ENCODE measurements around the gene ZNF816.
"Not testable (repeated sequence)": the region's sequence is repeated elsewhere in the genome, so short reads cannot be mapped to it uniquely, and the experiment has no call there.

The ZNF816 gene

DNA sequence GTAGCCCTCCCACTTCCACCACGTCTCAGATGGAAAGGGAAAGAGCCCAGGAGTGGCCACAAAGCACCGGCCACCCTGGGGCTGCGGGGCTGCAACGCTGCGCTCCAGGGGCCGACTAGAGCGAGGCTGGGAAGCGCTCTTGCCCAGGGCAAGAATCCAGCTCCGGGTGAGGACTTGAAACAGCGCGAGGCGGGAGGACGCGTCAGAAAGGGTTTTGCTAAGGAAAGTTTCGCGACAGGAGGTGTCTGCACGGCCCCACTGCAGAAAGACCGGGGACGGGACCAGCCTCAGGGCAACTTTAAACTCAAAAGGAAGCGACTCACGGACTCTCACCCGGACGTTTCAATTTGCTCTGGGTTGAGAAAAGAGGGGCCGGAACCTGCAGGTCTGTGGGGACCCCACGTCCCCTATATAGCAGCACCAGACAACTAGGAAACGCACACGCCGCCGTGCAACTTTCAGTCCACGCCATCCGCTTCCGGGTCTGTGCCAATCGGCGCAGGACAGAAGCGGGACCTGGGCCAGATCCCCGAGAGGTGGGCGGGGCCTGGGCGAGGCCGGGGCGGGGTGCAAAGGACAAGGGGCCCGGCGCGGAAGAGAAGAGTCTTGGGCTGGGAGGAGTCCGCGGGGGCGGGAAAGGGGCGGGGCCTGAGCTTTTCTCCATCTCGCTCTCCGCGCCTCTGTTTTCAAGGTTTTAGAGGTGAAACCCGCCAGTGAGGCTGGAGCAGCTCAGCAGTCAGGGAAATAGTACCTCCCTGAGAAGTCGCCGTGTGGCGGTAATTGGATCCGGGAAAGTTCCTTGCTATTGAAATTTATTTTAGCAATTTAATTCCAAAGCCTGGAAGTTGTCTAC is at the start of gene ZNF816:
TSS of gene ZNF816 (minus strand) at position 488 of the 853 bp plus-strand sequence. CDS start 6,792 bp downstream, outside the sequence.
- FAIRE-seq, result peak; percentile 48

DNA sequence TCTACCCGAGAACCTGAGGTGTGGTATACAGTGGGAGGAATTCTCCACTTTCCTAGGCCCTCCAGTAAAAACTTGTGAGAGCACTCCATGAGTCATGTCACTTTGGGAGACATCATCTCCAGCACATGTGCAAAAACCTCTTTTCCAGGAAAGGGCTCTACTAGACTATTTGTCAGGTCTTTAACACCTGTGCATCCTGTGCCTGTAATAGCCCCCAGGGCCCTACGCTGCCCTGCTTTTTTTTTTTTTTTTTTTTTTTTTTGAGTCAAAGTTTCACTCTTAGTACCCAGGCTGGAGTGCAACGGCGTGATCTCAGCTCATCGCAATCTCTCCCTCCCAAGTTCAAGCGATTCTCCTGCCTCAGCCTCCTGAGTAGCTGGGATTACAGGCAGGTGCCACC is 49.3 kb upstream of the ZNF816 start:
- FAIRE-seq, result no peak

DNA sequence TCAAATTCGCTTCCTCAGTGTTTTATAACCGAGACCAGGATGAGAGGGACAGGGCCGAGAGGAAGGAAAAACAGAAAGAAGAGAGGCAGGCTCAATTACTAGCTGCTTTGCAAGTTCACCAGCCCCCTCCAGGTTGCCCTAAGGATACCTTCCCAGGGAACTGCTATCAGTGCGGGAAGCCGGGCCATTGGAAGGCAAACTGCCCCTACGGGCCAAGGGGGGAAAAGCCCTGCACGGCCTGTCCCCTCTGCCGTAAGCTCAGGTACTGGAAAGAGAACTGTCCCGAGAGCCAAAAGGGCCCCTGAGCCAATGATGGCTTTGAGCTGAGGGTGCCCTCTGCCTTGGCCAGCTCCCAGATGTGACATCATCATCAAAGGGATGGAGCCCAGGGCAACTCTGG is 47.8 kb upstream of the ZNF816 start:
- FAIRE-seq, result no peak

DNA sequence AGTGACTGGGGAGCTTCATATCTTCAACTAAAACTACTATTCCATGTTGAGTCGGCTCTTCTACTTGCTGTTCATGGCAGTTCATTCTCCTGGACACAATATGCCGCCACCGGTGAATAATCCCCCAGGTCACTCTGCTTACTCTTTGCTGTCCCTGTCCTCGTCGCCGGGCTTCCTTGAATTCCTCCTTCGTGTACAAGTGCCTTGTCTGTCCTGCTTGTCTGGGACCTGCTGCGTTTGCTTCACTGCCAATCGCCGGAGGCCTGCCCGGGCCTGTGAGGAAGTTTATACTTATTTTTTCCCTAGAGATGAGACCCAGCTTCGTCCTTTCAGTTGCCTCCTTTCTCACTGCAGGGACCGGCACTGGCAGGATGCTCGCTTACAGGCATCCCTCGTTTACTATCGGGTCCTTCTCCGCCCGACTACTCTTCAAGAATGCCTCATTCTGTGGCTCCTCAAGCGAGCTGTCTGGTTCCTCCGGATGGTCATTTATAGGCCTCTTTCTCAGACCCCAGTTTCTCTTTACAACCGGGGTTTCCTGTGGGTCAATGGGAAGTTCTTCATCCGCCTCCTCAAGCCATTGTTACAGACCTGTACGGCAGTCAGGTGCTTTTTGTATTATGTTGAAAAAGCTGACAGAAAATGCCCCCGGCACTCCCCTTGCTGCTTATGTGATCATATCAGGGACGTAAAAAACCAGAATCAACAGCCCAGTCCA is 45.5 kb upstream of the ZNF816 start:
- no peak for FAIRE-seq

DNA sequence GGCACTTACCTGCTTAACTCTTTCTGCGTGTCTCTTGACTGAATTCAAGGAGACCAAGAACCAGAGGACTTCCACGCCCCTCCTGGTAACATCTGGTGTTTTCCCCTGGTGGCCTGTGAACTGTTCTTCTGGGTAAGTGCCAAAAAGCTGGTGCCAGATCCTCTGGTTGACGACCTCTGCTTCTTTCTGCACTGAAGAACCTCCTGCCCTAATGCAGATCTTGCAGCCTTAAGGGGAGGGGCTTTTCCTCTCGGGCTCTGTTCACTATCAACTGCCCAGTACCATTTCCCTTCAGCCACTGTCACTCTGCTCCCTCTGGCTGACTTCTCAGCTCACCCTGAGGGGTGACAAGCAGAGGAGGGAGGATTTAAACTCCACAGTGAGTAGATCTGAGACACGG is 44.9 kb upstream of the ZNF816 start:
- no peak for FAIRE-seq

DNA sequence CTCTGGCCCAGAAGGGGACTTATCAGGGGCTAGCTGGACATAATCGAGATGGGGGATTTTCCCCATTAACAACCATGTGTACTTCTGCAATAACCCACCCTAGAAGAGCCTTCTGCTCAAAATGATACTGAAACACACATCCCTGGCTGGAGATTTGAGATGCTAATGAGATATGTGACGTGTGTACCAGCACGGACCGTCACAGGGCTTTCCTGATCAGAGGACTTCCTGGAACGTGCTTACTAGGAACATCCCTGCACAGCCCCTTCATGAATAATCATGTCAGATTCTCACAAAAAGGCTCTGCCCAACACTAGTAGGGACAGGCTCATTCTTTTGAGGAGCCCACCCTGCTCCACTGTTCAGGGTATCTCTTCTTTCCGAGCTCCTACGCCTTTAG is 44.5 kb upstream of the ZNF816 start:
- FAIRE-seq, result no peak

DNA sequence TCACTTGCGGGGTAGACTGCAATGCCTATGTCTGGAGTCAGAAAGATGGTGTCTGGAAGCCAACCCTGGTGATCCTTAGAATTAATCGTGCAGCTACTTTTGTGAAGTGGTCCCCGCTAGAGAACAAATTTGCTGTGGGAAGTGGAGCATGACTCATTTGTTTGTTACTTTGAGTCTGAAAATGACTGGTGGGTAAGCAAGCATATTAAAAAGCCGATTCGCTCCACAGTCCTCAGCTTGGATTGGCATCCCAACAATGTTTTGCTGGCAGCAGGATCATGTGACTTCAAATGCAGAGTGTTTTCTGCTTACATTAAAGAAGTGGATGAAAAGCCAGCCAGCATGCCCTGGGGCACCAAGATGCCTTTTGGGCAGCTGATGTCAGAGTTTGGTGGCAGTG is 41.6 kb upstream of the ZNF816 start:
- no peak for FAIRE-seq

DNA sequence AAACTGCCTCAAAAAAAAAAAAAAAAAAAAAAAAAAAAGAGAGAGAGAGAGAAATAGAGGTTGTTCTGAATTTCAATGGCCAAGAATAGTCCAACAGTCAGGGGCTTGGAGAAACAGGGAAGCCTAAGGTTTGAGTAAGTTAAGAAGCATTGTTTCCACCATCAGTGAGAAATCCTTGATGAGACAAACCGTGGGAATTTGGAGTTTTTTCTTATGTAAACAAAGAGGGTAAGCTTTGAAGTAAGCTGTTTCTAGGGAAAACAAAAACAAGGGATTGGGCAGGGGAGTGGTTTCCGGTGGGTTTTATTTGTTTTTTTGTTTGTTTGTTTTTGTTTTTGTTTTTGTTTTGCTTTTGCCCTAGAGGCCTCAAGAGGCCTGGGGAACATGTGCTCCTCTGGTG is 39.8 kb upstream of the ZNF816 start:
- no peak for FAIRE-seq

DNA sequence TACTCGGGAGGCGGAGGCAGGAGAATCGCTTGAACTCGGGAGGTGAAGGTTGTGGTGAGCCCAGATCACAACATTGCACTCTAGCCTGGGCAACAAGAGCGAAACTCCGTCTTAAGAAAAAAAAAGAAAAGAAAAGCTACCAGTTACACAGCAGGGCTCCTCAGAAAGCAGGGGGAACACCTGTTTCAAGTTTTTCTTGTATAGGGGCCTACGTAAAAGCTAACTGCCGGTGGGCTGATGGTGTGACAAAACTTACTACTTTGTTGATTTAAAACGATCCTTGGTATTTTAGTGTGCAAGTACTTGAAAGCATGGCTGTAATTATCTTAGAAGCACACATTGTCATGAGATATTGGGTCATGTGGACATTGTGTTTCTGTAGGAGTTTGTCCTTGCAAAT is 35.3 kb upstream of the ZNF816 start:
- no peak for FAIRE-seq

DNA sequence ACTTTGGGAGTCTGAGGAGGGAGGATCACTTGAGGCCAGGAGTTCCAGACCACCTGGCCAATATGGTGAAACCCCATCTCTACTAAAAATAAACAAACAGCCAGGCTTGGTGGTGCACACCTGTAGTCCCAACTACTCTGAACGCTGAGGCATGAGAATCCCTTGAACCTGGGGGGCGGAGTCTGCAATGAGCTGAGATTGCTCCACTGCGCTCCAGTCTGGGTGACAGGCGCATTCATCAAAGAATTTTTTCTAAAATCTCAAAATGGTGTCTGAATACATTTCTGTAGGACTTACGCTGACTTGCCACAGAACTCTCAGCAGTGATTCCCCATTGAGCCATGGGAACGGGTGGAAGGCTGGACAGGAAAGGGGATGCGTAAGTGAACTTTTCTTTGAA is 33.0 kb upstream of the ZNF816 start:
- no peak for FAIRE-seq

DNA sequence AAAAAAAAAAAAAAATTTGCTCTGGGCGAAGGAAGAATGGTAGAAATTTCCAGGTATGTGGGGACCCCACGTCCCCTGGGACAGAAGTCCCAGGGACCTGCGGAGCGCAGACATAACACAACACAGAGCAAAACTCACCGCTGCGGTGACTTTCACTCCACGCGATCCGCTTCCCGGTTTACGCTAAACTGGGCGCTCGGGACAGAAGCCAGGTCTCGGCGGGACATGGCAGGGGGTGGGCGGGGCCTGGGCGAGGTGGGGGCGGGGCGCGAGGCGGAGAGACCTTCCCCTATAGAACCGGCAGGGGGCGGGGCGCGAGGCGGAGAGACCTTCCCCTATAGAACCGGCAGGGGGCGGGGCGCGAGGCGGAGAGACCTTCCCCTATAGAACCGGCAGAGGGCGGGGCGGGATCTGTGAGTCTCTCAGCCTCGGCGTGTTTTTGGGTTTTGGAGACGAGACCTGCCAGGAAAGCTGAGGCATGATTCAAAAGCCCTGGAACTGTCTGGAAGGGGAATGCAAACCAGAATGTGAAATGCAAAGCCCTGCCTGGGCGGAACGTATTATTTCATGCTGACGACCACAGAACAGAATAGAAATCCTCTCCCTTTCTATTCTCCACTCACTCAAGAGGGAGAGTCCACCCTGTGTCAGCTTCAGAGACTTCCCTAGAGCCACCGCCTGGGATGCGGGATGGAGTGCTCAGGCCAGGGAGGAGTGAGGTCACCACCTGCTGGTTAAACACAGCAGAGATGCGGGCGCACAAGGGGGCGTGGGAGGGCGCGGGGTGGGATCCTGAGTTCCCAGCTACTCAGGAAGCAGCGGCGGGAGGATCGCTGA is 30.9 kb upstream of the ZNF816 start:
- FAIRE-seq, result no peak

DNA sequence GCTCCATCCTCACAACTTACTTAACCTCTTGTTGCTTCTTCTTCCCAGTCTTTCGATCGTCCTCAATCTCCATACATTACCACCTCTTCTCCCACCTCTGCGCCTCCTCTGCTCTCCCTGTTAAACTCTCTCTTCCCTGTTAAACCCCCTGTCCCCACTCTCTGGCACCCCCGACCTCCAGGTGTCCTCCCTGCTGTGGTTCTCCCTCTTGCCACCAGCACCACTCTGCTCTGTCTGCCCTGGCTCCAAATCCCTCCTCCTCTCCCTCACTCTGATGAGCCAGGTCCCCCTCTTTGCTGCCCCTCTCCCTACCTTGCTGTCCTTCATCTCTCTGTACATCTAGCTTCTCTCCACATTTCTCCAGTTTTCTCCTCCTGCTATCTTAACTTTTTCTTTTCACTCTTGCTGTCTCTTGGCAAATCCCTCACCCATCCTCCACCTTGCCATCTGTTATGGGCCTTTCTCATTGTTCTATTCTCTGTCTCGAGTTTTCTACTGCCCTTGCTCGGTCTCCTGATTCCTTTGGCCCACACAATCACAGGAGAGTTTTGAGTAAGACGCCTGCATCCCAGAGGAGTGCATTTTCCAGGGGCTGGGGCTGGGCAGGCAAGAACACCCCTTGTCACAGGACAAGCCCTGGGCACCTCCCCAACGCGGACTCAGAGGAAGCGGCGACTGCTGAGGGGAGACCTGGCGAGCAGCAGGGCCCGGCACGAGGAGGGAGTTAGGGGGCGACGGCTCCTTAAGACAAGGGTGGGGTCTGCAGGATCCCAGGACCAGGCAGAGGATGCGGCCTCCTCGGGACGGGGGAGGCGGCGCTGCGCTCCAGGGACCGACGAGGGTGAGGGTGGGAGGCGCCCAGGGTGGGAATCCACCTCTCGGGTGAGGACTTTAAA is 29.7 kb upstream of the ZNF816 start:
- FAIRE-seq, result no peak

DNA sequence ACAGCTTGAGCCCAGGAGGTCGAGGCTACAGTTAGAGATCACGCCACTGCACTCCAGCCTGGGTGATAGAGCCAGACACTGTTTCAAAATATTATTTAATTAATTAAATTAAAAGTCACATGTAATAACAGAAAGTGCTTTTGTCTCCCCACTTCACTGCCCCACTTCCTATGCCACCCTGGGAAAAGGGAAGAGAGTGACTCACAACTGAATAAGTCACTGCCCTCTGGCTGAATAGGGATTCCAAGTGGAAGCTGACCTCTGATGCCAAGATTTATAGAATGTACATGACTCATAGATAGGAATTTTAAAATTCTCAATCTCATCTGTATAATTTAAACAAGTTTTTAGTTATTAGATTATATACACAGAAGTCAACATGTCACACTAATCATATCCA is 28.8 kb upstream of the ZNF816 start:
- FAIRE-seq, result no peak

DNA sequence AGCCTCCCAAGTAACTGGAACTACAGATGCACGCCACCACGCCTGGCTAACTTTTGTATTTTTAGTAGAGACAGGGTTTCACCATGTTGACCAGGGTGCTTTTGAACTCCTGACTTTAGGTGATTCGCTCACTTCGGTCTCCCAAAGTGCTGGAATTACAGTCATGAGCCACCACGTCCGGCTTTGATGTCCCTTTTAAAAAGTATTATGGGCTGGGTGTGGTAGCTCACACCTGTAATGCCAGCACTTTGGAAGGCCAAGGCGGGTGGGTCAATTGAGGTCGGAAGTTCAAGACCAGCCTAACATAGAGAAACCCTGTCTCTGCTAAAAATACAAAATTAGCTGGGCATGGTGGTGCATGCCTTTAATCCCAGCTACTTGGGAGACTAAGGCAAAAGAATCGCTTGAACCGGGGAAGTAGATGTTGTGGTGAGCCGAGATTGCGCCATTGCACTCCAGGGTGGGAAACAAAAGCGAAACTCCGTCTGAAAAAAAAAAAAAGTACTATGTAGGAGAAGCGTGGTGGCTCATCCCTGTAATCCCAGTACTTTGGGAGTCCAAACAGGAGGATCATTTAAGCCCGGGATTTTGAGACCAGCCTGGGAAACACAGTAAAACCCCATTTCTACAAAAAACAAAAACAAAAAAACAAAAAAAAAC is 28.2 kb upstream of the ZNF816 start:
- FAIRE-seq, result no peak

DNA sequence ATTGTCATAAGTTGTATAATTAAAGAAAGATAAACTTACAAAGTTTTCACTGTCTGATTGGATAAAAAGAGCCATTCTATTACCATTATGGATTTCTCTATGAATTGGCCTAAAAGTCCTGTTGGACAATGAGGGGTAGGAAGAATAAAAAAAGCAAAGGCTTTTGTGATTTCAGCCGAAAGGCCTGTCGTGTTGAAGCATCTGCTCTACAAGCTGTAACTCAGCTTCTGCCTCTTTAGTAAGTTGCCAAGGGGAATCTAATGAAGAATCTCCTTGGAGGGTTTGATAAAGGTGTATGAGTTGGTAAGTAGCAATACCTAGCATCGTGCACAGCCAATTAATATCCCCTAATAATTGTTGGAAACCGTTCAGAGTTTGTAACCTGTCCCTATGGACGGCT is 25.8 kb upstream of the ZNF816 start:
- no peak for FAIRE-seq

DNA sequence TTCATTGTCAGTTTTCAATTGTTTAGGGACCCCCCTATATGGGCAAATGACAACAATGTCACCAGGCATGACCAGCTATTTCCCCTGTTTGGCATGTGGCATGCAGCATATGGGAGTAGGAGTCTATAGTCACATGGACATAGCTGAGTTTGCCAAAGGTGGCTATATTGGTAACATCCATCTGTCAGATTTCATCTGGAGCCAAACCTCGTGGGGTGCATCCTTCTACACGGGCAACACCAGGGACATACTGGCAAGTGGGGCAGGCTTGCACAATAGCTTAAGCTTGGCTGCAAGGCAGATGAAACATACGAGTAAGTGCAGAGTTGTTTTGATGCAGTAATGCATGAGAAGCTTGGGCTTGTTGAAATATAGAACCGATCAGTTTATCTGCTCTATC is 24.5 kb upstream of the ZNF816 start:
- no peak for FAIRE-seq

DNA sequence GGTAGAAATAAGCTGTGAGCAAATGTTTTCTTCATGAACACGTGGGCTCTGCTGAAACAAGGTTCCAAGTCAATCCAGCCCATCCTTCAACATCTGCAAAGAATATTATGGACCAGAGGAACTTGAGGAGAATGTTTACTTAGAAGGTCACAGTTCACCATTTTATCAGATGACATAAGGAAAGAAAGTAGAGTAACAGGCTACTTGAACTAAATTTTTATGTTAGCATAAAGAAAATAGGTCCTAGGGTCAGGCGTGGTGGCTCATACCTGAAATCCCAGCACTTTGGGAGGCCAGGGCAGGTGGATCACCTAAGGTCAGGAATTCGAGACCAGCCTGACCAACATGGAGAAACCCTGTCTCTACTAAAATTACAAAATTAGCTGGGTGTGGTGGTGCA is 20.5 kb upstream of the ZNF816 start:
- not testable (repeated sequence) for FAIRE-seq

DNA sequence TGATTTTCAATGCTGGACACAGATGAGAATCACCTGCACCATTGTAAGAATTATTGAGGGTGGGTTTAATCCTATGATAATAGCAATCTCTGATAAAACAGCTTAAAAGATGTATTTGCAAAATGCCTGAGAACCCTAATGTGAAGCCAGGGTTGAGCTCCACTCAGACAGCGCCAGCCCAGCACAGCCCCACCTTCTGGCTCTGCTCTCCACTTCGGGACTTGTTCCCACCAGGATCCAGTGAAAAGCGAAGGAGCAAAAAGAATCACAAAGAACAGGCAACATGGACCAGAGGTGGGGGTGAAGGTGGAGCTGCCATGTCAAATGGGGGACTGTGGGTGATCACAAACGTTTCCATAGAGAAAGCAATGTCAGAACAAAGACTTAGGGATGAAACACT is 18.6 kb upstream of the ZNF816 start:
- FAIRE-seq, result no peak

DNA sequence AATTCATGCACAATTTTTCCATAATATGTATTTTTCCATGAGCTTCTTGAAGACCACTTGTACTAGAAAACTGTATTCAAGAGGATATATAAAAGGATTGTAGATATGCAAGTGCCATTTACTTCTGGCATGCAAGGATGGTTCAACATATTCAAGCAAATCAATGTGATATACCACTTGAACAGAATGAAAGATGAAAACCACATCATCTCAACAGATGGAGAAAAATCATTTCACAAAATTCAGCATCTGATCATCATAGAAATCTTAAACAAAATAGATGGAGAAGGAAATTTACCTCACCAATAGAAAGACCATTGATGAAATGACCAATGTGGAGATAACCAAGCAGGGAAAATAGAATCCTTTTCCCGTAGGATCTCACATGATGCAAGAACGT is 5.1 kb upstream of the ZNF816 start:
- FAIRE-seq, result no peak

DNA sequence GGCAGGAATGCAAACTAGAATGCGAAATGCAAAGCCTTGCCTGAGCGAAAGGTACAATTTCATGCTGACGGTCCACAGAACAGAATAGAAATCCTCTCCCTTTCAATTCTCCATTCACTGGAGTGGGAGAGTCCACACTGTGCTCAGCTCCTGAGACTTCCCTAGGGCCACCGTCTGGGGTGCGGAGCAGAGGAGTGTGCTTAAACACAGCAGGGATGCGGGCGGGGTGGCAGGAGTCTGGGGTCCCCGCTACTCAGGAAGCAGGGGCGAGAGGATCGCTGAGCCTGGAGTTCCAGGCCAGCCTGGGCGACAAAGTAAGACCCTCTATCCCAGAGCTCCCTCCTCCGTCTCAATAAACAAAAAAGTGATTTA is 552 bp upstream of the ZNF816 start:
- FAIRE-seq, result no peak

DNA sequence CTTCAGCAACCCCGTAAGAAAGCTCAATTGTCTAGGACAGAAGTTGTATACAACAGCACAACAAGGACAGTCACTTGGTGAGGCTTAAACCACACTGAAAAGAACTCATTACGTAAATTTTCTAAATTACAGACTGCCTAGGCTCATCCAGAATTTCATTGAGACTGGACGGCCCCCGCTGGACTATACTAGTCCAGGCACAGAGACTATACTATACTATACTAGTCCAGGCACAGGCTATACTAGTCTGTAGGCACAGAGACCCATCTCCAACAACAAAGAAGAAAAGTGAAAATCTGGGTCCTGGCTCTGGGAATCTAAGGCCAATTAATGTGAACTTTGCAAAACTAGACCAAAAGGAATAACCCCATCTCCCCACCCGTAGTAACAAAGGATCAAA is 700 bp downstream of the ZNF816 start:
- FAIRE-seq, result no peak

Measured in A204.1 (cell line).